Aorta (tissue), 5 donors: ENCODE data around the gene PEF1. TPM values are rescaled to one million over a fixed set of nuclear protein-coding genes. Genes with fewer than 3 reads are reported as not detected.

Source experiments
- ATAC-seq: fragments of 200-7000 bp; cut with Tn5 transposase; one replicate; pipeline ENCODE4 v1.9.1; 2022; ENCODE audit warnings: moderate library complexity; ENCODE audit not compliant: low FRiP score
- DNase-seq, 2 donors: peaks; one replicate each; pipeline ENCODE4 v3.0.0-alpha.2; 2020
- H3K27ac ChIP-seq, 2 donors: one replicate each; pipeline ENCODE4 v1.5.1; 2013; ENCODE audit warnings: low read length in 2 of 2, mild to moderate bottlenecking in 2 of 2, moderate library complexity in 2 of 2, control low read depth in 1 of 2, inconsistent platforms in 1 of 2, low read depth in 1 of 2
- H3K27me3 ChIP-seq, 2 donors: one replicate each; pipeline ENCODE4 v1.6.1; 2013; ENCODE audit warnings: control low read depth in 1 of 2, low read length in 1 of 2, mild to moderate bottlenecking in 1 of 2, moderate library complexity in 1 of 2; ENCODE audit not compliant: insufficient read depth in 2 of 2, control insufficient read depth in 1 of 2
- H3K36me3 ChIP-seq, 2 donors: one replicate each; pipeline ENCODE4 v1.6.1; 2013; ENCODE audit warnings: control low read depth in 1 of 2, low read length in 1 of 2, mild to moderate bottlenecking in 1 of 2; ENCODE audit not compliant: insufficient read depth in 2 of 2, control insufficient read depth in 1 of 2
- H3K4me1 ChIP-seq, 2 donors: one replicate each; pipeline ENCODE4 v1.6.1; 2013; ENCODE audit warnings: low read length in 2 of 2, control low read depth in 1 of 2, mild to moderate bottlenecking in 1 of 2, moderate library complexity in 1 of 2; ENCODE audit not compliant: insufficient read depth in 2 of 2, control insufficient read depth in 1 of 2
- H3K4me3 ChIP-seq, 2 donors: one replicate each; pipeline ENCODE4 v1.5.1; 2013; ENCODE audit warnings: low read length in 2 of 2, control low read depth in 1 of 2, mild to moderate bottlenecking in 1 of 2
- H3K9me3 ChIP-seq: one replicate; pipeline ENCODE4 v1.6.1; 2013; ENCODE audit warnings: mild to moderate bottlenecking, low read length; ENCODE audit not compliant: control insufficient read depth
- WGBS, 2 donors: extraction: QIAGEN DNeasy Blood & Tissue Kit; methylation state at CpG; one replicate each; pipeline ENCODE4 v1.1.7; 2013; 5-methylcytosine and 5-hydroxymethylcytosine counted together
- intact Hi-C, 2 donors: fragments of 100-400 bp; cut with DNase I; formaldehyde crosslinking; loops; one replicate each; pipeline versions ENCODE4 v1.14.2 to v1.15.0; 2022
- polyA plus RNA-seq, 2 donors: library from polyadenylated mRNA; stranded (reverse); fragments of 200-250 nt; gene quantifications; one replicate each; pipeline ENCODE4 v1.2.3, GENCODE V29; 2013
- total RNA-seq, 2 donors: library from RNA; stranded (reverse); fragmentation: NEBNext Ultra II Directional; extraction: Animal tissue kit (Norgen Biotek cat#: 25700); gene quantifications; one replicate each; pipeline ENCODE4 v1.2.1, GENCODE V29; 2021
- donor health status: healthy with polysubstance abuse.
- donor health status: Bipolar disorder and iron deficiency.
- donor health status: DM: no; HTN: no; CAD: no.
- donor health status: DM: no; HTN: no; CAD: no.
- donor health status: DM: yes; HTN: yes; CAD: no.

PEF1 gene
- total and polyA plus RNA-seq, 4 donors = 57.9 to 83.9 (median 70.3) TPM

- intact Hi-C loops = no loop called here
- Histone ChIP-seq H3K9me3 (no peaks in the 10 kb centered on the region), H3K4me3 (no peak overlapping the region), H3K4me1 (no peaks in the 10 kb centered on the region), H3K27me3 (no peaks in the 10 kb centered on the region), H3K27ac (no peak overlapping the region), H3K36me3 (no peaks in the 10 kb centered on the region)
- WGBS, 2 donors = 91 to 97% methylated on average over 4 of the region's 4 CpGs
- no peak for ATAC-seq
- no peak for DNase-seq
Observed at GRCh38 chr1:31595836-31596736, 48.6 kb downstream of the PEF1 start.

GRCh38 chr1:31593770-31594632 is 50.7 kb downstream of the PEF1 start:
- Histone ChIP-seq H3K9me3 (no peaks in the 10 kb centered on the region), H3K27me3 (no peaks in the 10 kb centered on the region), H3K36me3 (no peaks in the 10 kb centered on the region), H3K4me3 (no peak overlapping the region), H3K27ac (no peak overlapping the region), H3K4me1 (no peaks in the 10 kb centered on the region)
- peak; percentile 89 to 96 for DNase-seq
- intact Hi-C loops = loop anchor here (1.0 kb wide), 1 partner anchor 30 kb away; no protein-coding TSS in a partner anchor
- ATAC-seq = peak; percentile 85
- WGBS, 2 donors = 50 to 58% methylated on average over 10 of the region's 10 CpGs

GRCh38 chr1:31593136-31593665 is 51.5 kb downstream of the PEF1 start:
- H3K27ac ChIP-seq = no peak overlapping the region
- intact Hi-C loops = loop anchor here in 1 of 2 donors (1.0 kb wide), 1 partner anchor 29 kb away; no protein-coding TSS in a partner anchor
- H3K9me3 ChIP-seq = no peaks in the 10 kb centered on the region
- no peak overlapping the region for H3K4me3 ChIP-seq
- ATAC-seq (no peak), DNase-seq (no peak)
- 86 to 94% methylated on average over 5 of the region's 5 CpGs for WGBS, 2 donors
- H3K36me3 ChIP-seq = no peaks in the 10 kb centered on the region
- H3K27me3 ChIP-seq = no peaks in the 10 kb centered on the region
- H3K4me1 ChIP-seq = no peaks in the 10 kb centered on the region

GRCh38 chr1:31592132-31592531 is 52.5 kb downstream of the PEF1 start:
- intact Hi-C loops = no loop called here
- Histone ChIP-seq H3K27me3 (no peaks in the 10 kb centered on the region), H3K4me1 (no peaks in the 10 kb centered on the region), H3K9me3 (no peaks in the 10 kb centered on the region), H3K36me3 (no peaks in the 10 kb centered on the region), H3K27ac (peak overlapping the region; percentile 44 to 92), H3K4me3 (no peak overlapping the region)
- no peak for ATAC-seq
- DNase-seq = no peak

GRCh38 chr1:31591425-31592093 is 53.1 kb downstream of the PEF1 start:
- no peaks in the 10 kb centered on the region for H3K4me1 ChIP-seq
- peak overlapping the region; percentile 44 to 92 for H3K27ac ChIP-seq
- H3K36me3 ChIP-seq = no peaks in the 10 kb centered on the region
- no peaks in the 10 kb centered on the region for H3K27me3 ChIP-seq
- intact Hi-C loops = no loop called here
- DNase-seq (no peak), ATAC-seq (peak; percentile 20)
- H3K9me3 ChIP-seq = no peaks in the 10 kb centered on the region
- H3K4me3 ChIP-seq = no peak overlapping the region
- 20 to 22% methylated on average over 11 of the region's 11 CpGs for WGBS, 2 donors

- 8% methylated on average over 54 to 62 of the region's 62 CpGs for WGBS, 2 donors
- H3K4me3 ChIP-seq = no peak overlapping the region
- ATAC-seq = peak; percentile 57
- no peaks in the 10 kb centered on the region for H3K27me3 ChIP-seq
- peak; percentile 81 to 91 for DNase-seq
- H3K36me3 ChIP-seq = peaks cover 0 to 7% of the 10 kb centered on the region in 2 donors
- intact Hi-C loops = no loop called here
- H3K27ac ChIP-seq = peak overlapping the region; percentile 83 to 89
- peaks cover 0 to 3% of the 10 kb centered on the region in 2 donors for H3K4me1 ChIP-seq
- H3K9me3 ChIP-seq = no peaks in the 10 kb centered on the region
Observed at GRCh38 chr1:31588751-31589515, 55.7 kb downstream of the PEF1 start.

GRCh38 chr1:31587720-31588423 is 56.8 kb downstream of the PEF1 start:
- ATAC-seq (peak; percentile 61), DNase-seq (peak; percentile 87 to 90)
- peaks cover 0 to 11% of the 10 kb centered on the region in 2 donors for H3K36me3 ChIP-seq
- H3K4me1 ChIP-seq = peaks cover 0 to 3% of the 10 kb centered on the region in 2 donors
- no peaks in the 10 kb centered on the region for H3K9me3 ChIP-seq
- H3K27me3 ChIP-seq = no peaks in the 10 kb centered on the region
- H3K27ac ChIP-seq = peak overlapping the region; percentile 83 to 89
- intact Hi-C loops = no loop called here
- 0 to 6% methylated on average over 14 of the region's 14 CpGs for WGBS, 2 donors
- no peak overlapping the region for H3K4me3 ChIP-seq
